Measurements from ENCODE around the gene RPL18A.

Gene RPL18A

DNA sequence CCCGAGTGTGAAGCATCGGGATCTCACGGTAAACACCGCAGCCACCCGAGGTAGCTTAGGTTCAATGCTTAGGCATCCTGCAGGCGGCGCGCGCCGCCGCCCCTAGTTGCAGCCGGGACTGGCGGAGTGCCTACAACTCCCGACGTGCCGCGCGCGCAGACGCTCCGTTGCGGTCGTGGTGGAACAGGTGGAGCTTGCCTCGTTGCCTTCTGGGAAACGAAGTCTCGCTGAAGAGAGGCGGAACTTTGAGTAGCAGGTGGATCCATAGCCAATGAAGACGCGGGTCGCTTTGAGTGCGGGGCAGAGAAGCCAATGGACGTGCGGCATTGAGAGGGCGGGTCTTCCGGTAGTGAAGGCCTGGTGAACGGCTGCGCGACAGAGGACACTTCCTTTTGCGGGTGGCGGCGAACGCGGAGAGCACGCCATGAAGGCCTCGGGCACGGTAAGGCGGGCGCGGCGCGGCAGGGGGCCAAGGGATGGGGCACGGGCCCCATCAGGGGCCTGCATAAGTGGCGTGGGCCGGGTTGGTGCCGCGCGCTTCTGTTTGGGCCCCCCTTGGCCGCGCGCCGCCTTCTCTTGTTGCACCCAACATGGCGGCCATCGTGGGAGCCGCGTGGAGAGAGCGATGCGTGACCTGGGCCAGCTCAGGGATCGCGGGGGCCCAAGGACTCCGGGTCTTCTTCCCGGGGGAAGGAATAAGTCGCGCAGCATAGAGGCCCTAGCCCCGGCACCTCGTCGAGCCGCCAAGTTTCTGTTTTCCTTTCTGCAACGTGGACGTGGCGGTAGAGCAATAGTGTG, at the start of gene RPL18A:
Gene RPL18A, plus strand, starts transcription at position 378 of the 798 bp plus-strand sequence. Its CDS starts 47 bp downstream, at position 425.
- DNase-seq: peak; percentile 96

DNA sequence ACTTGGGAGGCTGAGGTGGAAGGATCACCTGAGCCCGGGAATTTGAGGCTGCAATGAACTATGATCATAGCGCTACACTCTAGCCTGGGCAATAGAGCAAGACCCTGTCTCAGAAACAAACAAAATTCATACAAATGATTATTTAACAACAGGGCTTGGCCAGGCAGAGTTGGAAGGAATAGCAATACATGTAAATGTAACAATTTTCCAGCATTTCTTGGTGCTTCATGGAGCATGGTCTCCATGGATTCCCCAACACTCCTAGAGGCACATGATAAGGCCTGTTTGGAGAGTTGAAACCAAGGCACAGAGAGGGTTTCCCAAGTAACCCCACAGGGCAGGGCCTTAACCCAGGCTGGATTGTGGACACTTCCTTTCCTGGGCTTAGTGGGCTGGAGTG, 48.6 kb upstream of the RPL18A start:
- DNase-seq: no peak

DNA sequence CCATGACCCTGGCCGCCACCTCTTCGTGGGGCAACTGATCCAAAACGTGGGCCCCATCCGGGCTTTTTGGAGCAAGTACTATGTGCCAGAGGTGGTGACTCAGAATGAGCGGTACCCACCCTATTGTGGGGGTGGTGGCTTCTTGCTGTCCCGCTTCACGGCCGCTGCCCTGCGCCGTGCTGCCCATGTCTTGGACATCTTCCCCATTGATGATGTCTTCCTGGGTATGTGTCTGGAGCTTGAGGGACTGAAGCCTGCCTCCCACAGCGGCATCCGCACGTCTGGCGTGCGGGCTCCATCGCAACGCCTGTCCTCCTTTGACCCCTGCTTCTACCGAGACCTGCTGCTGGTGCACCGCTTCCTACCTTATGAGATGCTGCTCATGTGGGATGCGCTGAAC, 48.0 kb upstream of the RPL18A start:
- no peak for DNase-seq

DNA sequence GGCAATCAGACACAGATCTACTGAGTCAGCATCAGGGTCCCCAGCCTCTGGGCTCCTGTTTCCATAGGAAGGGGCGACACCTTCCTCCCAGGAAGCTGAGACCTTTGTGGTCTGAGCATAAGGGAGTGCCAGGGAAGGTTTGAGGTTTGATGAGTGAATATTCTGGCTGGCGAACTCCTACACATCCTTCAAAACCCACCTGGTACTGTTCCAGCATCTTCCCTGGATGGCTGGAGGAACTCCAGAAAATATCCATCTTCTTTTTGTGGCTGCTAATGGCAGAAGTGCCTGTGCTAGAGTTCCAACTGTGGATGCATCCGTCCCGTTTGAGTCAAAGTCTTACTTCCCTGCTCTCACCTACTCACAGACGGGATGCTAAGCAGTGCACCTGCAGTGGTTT, 47.6 kb upstream of the RPL18A start:
- no peak for DNase-seq

DNA sequence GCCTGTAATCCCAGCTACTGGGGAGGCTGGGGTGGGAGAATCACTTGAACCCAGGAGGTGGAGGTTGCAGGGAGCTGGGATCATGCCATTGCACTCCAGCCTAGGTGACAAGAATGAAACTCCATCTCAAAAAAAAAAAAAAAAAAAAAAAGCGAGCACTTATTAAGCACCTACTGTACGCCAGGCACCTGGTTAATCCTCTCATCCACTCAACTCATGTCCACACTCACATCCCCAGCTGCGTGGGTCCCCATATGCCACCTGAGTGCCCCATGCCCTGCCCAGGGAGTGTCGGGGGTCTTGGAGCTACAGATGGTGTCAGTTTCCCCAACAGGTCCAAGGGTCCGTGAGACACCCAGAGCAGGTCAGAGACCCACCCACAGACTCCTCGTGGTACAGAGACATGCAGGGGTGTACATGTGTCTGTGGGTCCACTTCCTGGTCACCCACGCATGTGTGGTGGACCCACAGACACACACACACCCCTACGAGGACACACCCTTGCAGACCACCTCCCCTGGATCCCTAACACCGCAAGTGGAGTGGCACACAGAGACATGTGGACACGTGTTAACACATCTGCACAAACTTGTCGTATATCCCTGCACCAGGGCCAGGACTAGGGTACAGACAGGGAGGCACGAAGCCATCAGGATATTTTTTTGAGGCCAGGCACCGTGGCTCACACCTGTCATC, 41.9 kb upstream of the RPL18A start:
- DNase-seq: no peak

DNA sequence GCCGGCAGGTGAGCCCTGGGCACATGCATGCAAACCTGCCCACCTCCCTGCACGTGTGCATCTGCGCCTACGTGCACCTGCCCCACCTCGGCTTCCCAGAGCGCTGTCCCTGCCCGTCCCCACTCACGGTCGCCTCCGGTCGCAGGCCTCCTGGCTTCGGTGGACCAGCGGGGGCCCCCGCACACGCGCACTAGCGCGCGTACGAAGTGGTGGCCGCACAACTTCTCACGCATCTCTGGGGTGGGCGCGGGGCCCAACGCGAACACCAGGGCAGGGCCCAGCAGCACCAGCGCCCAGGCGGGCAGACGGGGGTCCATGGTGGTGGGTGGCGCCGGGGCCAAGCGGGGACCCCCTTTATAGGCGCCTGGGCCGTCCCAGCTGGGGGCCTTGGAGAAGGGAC, 38.5 kb upstream of the RPL18A start, which contains the start of gene INSL3:
Gene INSL3, minus strand, starts transcription at position 330 of the 400 bp plus-strand sequence. Its CDS starts 13 bp downstream, at position 317.
- DNase-seq: no peak

DNA sequence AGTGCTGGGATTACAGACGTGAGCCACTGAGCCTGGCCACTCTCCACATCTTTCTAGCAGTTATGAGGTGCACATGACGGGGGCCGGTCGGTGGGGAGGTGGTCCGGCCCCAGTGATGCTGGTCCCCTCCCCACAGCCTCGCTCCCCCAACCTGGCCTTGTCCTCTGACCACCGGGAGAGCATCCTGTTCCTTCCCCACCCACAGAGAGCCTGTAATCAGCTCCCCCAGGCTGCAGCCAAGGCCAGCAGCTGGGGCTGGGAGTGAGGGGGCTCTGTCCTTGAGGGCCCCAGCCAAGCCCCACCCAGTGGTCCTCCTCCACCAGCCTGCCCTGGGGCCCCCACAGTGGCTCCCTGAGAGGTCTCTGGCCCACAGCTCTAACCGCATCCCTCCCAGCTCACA, 35.4 kb upstream of the RPL18A start:
- no peak for DNase-seq

DNA sequence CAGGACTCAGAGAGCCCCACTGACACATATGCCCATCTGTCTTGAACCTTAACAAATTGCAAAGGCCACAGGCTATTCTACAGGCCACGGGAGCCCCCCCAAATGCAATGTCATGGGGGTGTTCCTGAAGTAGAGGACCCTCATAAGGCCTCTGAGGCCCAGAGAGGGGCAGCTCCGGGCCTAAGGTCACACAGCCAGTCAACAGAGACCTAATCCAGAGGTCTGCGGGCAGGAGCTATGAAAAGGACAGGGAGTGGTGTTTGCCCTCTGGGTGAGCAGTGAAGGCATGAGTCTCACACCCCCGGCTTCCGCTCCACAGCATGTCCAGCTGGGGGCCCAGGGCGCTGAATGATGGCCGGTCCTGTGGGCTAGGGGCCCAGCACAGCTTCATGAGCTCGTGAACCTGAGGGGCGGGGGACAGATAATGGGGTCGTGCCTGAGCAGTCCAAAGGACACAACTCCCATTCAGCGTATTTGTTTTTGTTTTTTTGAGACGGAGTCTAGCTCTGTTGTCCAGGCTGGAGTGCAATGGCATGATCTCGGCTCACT, 33.1 kb upstream of the RPL18A start:
- no peak for DNase-seq

DNA sequence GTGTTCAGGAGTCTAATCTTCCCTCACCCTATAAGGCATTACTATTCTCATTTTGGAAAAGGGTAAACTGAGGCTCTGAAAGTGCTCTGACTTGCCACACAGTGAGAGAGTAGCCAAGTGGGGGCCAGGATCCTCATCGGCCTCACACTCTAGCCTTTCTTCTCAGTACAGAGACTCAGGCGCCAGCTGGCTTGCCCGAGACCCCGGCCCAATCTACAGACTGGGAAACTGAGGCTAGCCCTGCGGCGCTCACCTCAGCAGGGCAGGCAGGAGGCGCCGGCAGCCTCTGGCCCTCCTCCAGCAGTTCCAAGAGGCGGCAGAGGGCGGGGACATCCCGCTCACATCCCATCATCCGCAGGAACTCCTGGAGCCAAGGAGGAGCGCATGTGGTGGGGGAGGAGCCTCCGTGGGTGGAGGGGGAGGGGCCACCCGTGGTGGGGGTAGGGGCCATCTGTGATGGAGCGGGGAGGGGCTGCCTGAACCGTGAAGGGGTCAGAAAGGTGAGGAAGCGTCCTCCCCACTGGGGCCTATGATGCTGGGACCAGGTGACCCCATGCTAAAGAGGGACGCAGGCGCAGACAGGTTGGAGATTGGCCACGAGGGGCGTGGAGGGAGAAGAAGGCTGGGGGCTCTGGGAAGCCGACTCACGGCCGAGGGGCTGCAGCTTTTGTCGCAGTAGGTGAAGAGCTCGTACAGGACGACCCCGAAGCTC, 29.7 kb upstream of the RPL18A start:
- no peak for DNase-seq

DNA sequence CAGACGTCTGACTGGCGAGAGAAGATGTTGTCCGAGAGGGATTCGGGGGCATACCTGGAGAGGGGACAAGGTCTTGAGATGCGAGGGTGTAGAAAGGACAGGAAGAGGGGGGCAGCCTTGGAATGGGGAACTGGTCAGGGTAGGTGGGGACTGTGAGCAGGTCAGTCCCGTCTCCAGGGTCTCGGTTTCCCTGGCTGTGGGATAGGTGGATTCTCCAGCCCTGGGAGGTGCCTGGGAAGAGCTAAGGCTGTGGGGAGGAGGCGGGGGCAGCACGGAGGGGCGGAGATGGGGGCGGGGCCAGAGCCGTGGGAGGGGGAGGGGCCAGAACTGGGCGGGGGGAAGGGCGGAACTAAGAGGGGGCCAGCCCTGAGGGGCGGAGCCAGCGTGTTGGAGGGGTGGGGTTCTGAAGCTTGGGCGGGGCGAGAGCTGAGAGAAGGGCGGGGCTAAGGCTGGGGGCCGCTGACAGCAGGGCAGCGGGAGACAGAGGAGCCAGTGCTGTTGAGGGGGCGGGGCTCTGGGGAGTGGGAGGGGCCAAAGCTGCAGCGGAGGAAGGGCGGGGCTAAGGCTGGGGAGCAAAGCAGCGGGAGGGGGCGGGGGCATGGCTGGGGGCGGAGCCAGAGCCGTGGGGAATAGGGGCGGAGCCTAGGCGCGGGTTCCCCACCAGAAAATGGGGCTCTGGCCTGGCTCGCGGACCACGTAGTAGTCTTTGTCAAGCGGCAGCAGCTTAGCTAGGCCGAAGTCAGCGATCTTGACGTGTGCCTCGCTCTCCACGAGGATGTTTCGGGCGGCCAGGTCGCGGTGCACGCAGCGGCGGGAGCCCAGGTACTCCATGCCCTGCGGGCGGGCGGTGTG, 28.9 kb upstream of the RPL18A start:
- DNase-seq: no peak

DNA sequence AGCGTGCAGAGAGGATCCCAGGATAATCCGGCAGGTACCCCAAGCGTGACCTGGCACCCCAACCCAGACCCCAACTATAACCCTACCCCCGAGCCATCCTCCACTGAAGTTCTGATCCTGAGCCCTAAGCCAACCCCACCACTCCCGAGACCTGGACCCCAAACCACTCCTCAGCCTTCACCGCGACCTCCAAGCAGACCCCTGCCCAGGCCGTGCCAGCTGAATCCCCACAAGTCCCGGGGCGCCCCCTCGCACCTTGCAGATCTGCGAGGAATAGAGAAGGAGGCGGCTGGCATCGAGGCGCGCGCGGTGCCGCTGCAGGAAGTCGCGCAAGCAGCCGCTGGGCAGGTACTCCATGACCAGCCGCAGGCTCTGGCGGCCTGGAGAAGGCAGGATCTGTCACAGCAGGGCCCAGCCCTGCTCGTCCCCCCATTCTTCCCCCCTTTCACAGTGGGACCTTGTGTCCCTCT, 28.3 kb upstream of the RPL18A start:
- no peak for DNase-seq

DNA sequence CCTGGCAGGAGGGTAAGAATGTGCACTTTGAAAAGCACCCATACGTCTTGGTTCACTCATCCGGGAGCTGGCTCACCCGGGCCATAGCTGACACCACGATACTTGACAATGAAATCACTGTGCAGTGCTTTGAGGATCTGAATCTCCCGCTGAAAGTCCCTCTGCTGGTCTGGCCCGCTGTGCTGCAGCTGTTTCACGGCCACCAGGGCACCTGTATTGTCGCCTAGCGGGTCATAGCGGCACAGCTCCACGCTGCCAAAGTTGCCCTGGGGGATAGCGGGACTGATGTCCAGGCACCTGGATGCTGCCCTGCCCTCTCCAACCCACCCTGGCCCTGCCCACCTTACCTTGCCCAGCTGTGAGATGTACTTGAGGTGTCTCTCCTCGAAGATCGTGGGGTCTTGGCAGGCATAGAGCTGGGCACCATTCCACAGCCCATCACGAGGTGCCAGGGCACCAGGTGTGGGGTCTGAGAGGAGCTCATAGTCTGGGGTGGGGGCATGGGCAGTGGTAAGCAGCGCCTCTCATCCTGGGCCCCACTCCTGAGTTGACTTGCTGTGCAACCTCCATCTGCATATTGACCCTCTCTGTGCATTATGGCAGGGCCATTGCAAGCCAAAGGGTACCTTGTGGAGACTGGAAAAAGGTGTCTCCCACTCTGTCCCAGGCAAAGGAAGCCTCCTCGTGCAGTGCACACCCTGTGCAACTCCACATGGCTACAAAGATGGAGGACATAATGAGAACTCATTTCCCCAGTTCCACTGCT, 27.1 kb upstream of the RPL18A start:
- DNase-seq: no peak

DNA sequence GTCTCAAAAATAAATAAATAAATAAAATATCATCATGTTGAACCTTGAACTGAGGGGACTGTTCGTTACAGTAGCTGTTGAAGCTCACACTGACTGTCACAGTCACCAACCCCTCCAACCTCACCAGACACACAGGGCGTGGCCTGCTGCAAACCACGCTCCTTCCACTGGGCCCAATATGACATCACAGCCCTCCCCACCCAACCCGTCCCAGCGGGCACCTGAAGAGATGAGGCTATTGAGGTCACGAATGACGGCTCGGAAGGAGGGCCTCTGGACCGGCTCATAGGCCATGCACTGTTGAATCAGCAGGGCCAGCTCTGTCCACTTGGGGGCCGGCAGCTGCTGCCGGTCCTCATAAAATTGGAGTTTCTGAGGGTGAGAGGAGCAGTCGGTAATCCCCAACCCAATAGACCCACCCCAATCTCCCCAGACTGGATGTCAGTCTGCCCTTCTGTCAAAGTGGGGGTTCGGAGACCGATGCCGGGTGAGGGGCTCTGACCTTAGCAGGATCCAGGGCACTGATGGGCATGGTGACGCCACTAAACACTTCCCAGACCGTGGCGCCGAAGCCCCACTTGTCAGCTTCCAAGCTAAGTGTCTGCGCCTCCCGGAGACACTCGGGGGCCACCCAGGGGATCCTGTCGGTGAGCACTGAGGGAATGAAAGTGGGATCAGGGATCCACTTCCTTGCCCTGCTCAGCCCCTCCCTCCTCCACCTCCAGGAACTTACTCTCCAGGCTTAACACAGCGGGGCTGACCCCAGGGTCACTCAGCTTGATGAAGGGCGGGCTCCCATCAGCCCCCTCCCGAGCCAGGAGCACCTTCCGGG, 25.1 kb upstream of the RPL18A start:
- DNase-seq: no peak

DNA sequence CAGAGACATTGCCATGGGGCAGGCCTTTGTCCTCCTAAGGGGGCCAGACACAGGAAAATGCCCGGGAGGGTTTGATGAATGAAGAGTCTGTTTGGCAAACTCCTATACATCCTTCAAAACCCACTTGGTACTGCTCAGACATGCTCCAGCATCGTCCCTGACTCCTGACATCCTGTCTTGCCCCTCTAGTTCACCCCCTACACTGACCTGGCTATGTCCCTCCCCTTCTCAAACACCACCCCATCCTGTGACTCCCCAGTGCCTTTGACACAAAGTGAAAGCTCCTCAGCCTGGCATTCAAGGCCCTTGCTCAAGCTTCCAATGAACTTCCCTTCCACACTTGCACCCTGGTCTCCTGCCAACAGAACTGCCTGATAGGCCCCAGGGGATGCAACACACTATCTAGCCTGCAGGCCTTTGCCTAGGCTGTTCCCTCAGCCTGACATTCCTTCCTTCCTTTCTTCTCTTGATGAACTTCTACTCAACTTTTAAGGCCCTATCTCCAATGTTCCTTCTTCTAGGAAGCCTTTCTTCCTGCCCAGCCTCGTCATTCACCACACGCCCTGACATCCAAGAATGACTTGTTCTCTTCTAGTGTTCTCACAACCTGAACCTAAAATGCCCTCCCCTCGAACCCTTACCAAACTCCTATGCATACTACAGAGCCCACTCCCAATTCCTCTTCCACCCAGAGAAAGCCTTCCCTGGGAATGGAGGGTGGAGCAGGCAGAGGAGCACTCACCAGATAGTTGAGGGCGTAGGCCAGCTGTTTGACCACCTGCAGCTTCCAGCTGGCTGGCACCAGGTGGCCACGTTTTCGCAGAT, 24.3 kb upstream of the RPL18A start:
- DNase-seq: no peak

DNA sequence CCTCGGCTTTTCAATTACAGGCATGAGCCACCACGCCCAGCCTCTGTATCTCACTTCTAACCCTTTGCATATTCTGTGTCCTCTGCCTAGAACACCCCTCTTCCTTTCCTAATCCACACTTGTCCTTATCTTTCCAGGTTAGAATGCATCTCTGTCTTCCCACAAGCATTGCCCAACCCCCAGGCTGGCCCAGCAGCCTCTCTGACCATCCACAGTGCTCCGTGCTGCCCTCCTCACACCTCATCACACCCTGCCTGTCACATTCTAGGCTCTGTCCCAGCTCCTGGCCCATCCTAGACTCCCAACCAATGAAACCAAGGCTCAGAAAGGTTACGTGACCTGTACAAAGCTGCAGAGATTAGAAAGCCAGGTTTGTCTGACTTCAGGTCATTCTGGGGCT, 23.2 kb upstream of the RPL18A start:
- no peak for DNase-seq

DNA sequence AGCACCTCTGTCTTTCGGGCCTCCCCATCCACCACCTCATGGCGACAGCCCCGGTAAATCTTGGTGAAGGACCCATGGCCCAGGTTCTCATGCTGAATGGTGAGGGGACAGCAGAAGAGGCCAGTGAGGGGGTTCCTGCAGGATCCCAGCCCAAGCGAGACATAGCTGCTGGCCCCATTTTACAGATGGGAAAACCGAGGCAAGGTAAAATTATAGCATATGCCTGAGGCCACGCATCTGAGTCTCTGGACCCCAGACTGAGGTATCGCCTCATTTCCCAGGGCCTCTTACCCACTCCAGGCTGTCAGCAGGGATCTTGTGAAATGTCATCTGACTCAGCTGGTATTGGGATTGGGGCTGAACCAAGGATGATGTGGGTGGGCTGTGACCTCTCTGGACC, 21.7 kb upstream of the RPL18A start:
- DNase-seq: no peak

DNA sequence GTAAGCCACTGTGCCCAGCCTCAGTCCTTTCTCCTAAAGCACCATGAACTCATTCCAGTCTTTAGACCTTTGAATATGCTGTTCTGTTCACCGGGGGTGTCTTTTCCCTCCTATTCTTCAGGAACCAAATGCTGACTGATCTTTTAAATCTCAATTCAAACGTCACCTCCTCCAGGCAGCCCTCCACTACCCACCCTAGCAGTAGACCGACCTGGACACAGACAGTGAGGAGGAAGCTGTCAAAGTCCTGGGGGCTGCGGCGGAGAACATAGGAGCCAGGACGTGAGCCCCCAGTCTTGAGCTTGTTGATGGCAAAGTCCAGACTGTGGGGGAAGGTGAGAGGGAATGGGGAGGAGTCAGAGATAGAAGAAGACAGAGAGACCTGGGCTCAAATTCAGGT, 19.7 kb upstream of the RPL18A start:
- no peak for DNase-seq

DNA sequence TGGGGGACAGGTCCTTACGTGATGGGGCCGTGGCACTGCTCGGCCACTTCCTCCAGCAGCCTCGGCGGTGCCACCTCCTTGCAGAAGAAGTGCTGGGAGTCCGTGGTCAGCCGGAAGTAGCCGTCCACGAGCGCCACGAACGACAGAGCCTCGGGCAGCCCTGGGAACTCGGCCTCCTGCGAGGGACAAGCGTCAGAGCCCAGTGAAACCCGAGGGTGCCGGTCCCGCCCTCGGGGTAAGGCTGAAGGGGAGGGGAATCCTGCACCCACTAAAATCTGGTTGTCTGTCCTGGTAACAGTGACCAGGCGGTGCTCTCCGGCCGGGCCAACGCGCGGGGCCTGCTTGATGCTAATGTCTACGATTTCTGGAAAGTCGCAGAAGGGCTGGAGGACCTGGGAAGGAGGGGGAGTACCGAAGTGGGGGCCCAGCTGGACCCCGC, 18.3 kb upstream of the RPL18A start:
- no peak for DNase-seq

All from activated T-cell treated with anti-CD3 and anti-CD28 coated beads for 4 hours (primary cell).